Smooth muscle cell (in vitro differentiated cells): Measurements from ENCODE around the gene EPHA2. TPM values are rescaled to one million over a fixed set of nuclear protein-coding genes. Genes with fewer than 3 reads are reported as not detected.

ENCODE experiments used
- DNase-seq: peaks from one replicate; lab custom pipeline; 2025; ENCODE audit not compliant: unreplicated experiment; lab: John Stamatoyannopoulos, UW
- H2AFZ ChIP-seq: fragments of 200-600 bp; sonication (generic); 2 replicates; pipeline ENCODE4 v1.6.0; 2016; ENCODE audit warnings: antibody characterized with exemption, low read depth, mild to moderate bottlenecking
- H3F3A ChIP-seq: fragments of 200-600 bp; sonication (generic); 2 replicates; pipeline ENCODE4 v1.6.0; 2017; ENCODE audit warnings: antibody characterized with exemption, low read depth
- H3K27ac ChIP-seq: fragments of 200-600 bp; sonication (generic); 2 replicates; pipeline ENCODE4 v1.5.1; 2016; ENCODE audit warnings: low read depth, mild to moderate bottlenecking
- H3K27me3 ChIP-seq: fragments of 200-600 bp; sonication (generic); 2 replicates; pipeline ENCODE4 v1.6.1; 2016; ENCODE audit warnings: low read depth, mild to moderate bottlenecking
- H3K36me3 ChIP-seq: fragments of 200-600 bp; sonication (generic); 2 replicates; pipeline ENCODE4 v1.5.1; 2016; ENCODE audit warnings: low read depth
- H3K4me1 ChIP-seq: fragments of 200-600 bp; sonication (generic); 2 replicates; pipeline ENCODE4 v1.5.1; 2016; ENCODE audit warnings: low read depth
- H3K4me2 ChIP-seq: fragments of 200-600 bp; sonication (generic); 2 replicates; pipeline ENCODE4 v1.6.0; 2016; ENCODE audit warnings: mild to moderate bottlenecking
- H3K4me3 ChIP-seq: fragments of 200-600 bp; sonication (generic); 2 replicates; pipeline ENCODE4 v1.5.1; 2016; ENCODE audit warnings: mild to moderate bottlenecking
- H3K79me2 ChIP-seq: fragments of 200-600 bp; sonication (generic); 2 replicates; pipeline ENCODE4 v1.6.0; 2016; ENCODE audit warnings: low read depth, mild to moderate bottlenecking
- H3K9ac ChIP-seq: fragments of 200-600 bp; sonication (generic); 2 replicates; pipeline ENCODE4 v1.6.0; 2016; ENCODE audit warnings: low read depth
- H3K9me3 ChIP-seq: fragments of 200-600 bp; sonication (generic); replicated peaks from 2 replicates; pipeline ENCODE4 v1.5.1; 2016; ENCODE audit warnings: low read depth
- H4K20me1 ChIP-seq: fragments of 200-600 bp; sonication (generic); 2 replicates; pipeline ENCODE4 v1.6.0; 2016; ENCODE audit warnings: low read depth
- WGBS: methylation state at CpG from one replicate; pipeline ENCODE4 v1.1.7; 2016; ENCODE audit warnings: low lambda C conversion rate; 5-methylcytosine and 5-hydroxymethylcytosine counted together
- polyA plus RNA-seq: library from polyadenylated mRNA; unstranded; fragments of >200 nt; fragmentation: Nextera tagmentation; extraction: Ambion mirVana; gene quantifications from 2 replicates; pipeline ENCODE4 v1.2.1, GENCODE V29; 2016
- total RNA-seq: library from RNA; depleted of rRNA; stranded (reverse); fragments of >200 nt; gene quantifications from 2 replicates; pipeline ENCODE4 v1.2.3, GENCODE V29; 2014
- TF ChIP-seq, protein P1 (sequence below): fragments of 200-600 bp; sonication (generic); IDR thresholded peaks from 2 replicates; pipeline ENCODE4 v1.5.1; 2017; ENCODE audit warnings: borderline replicate concordance, mild to moderate bottlenecking, antibody characterized with exemption; ENCODE audit not compliant: insufficient read depth, poor library complexity, severe bottlenecking

Gene EPHA2
- total and polyA plus RNA-seq, 2 experiments from 2014 or later: 27.3 to 34.8 TPM

- no peak for DNase-seq
- Histone ChIP-seq H3K36me3 (no peaks in the 10 kb centered on the region), H3K27ac (no peak overlapping the region), H3K9me3 (no peaks in the 10 kb centered on the region), H3K4me1 (no peaks in the 10 kb centered on the region), H3K9ac (no peak overlapping the region), H3K79me2 (no peaks in the 10 kb centered on the region), H3F3A (no peaks in the 10 kb centered on the region), H3K4me2 (no peak overlapping the region), H4K20me1 (no peaks in the 10 kb centered on the region), H3K4me3 (no peak overlapping the region), H3K27me3 (no peaks in the 10 kb centered on the region), H2AFZ (no peak overlapping the region)
- TF ChIP-seq, protein P1, sequence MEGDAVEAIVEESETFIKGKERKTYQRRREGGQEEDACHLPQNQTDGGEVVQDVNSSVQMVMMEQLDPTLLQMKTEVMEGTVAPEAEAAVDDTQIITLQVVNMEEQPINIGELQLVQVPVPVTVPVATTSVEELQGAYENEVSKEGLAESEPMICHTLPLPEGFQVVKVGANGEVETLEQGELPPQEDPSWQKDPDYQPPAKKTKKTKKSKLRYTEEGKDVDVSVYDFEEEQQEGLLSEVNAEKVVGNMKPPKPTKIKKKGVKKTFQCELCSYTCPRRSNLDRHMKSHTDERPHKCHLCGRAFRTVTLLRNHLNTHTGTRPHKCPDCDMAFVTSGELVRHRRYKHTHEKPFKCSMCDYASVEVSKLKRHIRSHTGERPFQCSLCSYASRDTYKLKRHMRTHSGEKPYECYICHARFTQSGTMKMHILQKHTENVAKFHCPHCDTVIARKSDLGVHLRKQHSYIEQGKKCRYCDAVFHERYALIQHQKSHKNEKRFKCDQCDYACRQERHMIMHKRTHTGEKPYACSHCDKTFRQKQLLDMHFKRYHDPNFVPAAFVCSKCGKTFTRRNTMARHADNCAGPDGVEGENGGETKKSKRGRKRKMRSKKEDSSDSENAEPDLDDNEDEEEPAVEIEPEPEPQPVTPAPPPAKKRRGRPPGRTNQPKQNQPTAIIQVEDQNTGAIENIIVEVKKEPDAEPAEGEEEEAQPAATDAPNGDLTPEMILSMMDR: no peak
- WGBS: 65% methylated on average over 9 of the region's 9 CpGs
Observed at GRCh38 chr1:16189921-16190621, 34.2 kb upstream of the EPHA2 start.

DNA sequence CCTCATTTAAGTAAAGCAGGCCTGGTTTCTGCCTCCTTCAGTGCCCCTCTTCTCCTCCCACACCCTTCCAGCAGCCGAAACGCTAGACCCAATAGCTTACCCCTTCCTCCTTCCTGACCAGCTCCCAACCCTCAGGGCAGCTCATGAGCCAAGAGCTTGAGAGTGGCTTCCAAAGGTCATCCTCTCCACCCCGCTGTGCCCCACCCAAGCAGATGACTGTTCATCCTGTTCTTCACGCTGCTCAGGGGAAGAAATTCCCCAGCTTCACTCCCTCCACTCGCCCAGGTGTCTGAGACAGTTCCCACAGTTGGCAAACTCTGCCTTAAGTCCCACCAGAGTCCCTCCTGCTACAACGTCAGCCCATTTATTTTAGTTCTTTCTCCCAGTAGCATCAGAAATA lies 33.1 kb upstream of the EPHA2 start:
- Histone ChIP-seq H3K4me2 (no peak overlapping the region), H3K27me3 (no peaks in the 10 kb centered on the region), H3F3A (no peaks in the 10 kb centered on the region), H3K36me3 (no peaks in the 10 kb centered on the region), H2AFZ (no peak overlapping the region), H3K4me3 (no peak overlapping the region), H3K79me2 (no peaks in the 10 kb centered on the region), H4K20me1 (no peaks in the 10 kb centered on the region), H3K27ac (no peak overlapping the region), H3K4me1 (no peaks in the 10 kb centered on the region), H3K9me3 (no peaks in the 10 kb centered on the region), H3K9ac (no peak overlapping the region)
- DNase-seq: no peak
- TF ChIP-seq, protein P1: no peak
- WGBS: 78% methylated on average over 6 of the region's 6 CpGs

GRCh38 chr1:16187748-16188401 lies 32.0 kb upstream of the EPHA2 start:
- TF ChIP-seq, protein P1: peak; percentile 100
- Histone ChIP-seq H3K4me1 (no peaks in the 10 kb centered on the region), H3K27ac (no peak overlapping the region), H3F3A (no peaks in the 10 kb centered on the region), H3K27me3 (no peaks in the 10 kb centered on the region), H3K36me3 (no peaks in the 10 kb centered on the region), H3K9me3 (no peaks in the 10 kb centered on the region), H4K20me1 (no peaks in the 10 kb centered on the region), H3K9ac (no peak overlapping the region), H3K4me3 (no peak overlapping the region), H3K4me2 (peak overlapping the region; percentile 66), H2AFZ (no peak overlapping the region), H3K79me2 (no peaks in the 10 kb centered on the region)
- peak; percentile 31 for DNase-seq
- WGBS: 19% methylated on average over 15 of the region's 15 CpGs
